Limb (tissue), 2 donors: ENCODE measurements around the gene MSS51.

Experiments used
- DNase-seq, 2 donors: peaks; one replicate each; pipeline ENCODE4 v3.0.0-alpha.2; 2016; ENCODE audit errors: extremely low spot score in 2 of 2

MSS51 gene

GRCh38 chr10:73433538-73433867 lies at the start of gene MSS51:
MSS51 (minus strand) TSS chr10:73433561; CDS start chr10:73428284, 5,277 bp downstream.
- peak in 1 of 2 donors; percentile 40 for DNase-seq

- no peak for DNase-seq
These were observed 46.8 kb upstream of the MSS51 start for GRCh38 chr10:73480158-73480557.

- no peak for DNase-seq
These were observed 45.3 kb upstream of the MSS51 start for GRCh38 chr10:73478636-73479035.

DNA sequence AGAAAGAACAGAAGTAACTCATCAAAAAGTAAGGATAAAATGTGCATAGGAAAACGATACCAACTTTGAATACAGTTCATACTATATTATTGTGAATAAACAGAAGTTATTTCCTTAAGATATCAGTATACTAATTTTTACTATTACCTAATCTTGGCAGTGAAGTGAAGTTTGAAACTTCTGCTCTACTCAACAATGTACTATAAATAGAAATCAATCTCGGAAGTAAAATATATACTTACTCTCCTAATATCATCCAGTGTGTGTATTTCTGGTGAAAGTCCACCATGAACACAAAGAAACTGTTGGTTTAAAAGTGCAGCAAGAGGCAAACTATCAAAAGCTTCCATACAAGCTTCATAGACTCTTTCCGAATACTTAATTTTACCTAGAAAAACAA lies 37.9 kb upstream of the MSS51 start:
- DNase-seq: no peak

DNA sequence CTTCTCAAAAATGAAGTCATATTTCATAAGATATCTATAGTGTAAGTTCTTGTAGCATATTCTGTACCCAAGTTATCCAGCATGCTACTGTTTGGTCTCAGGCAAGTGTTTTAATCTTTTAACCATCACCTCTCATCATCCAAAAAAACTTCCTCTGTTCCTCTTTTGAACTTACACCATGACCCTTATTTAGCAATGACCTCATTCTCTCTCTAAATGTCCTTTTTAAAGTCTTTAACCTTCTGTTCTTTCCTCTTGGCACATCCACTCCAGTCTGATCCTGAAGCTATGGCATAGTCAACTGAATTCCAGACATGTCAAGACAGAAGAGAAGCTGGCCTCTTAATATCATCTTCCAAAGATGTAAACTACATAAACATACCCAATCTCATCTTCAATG lies 36.2 kb upstream of the MSS51 start:
- DNase-seq: no peak

- DNase-seq: no peak
These were observed 33.8 kb upstream of the MSS51 start for GRCh38 chr10:73467206-73467605.

DNA sequence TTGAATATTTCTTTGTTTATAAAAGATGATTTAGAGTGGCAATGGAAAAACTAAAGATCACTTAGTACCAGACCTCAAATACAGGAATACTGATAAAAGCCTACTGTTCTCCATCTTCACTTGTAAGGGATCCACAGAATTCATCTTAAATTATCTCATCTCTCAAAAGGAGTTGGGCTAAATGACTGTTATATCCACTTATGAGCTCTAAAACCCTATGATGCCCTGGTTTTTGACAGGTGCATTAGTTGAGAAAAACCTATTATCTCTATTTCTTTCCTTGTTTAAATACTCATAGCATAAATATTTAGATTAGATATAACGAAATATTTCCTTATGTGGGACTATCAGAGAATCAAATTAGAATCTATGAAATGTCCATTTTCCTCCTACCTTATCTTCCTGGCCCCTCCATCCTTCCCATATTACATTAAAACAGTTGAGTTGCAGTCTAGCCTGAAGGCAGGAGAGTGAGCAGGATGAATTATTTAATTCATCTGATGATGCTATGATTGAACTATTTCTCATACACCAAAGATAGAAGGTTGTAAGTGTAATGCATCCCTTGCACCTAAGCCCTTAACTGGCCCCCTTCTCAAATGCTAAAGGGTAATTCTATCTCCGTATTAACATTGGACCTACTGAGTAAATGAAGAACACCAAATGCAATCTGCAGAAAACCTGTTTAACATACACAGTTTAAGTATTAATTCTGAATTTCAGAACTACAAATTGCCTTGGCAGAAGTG lies 32.8 kb upstream of the MSS51 start:
- DNase-seq: no peak

DNA sequence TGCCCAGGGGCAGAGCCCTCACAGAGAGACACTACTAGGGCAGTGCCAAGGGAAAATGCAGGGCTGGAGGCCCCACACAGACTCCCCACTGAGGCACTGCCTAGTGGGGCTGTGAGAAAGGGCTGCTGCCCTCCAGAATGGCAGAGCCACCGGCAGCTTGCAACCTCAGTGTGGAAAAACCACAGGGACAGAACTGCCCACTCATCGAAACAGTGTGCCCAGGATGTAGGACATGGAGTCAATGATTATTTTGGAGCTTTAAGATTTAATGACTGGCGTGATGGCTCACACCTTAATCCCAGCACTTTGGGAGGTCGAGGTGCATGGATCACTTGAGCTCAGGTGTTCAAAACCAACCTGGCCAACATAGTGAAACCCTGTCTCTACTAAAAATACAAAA lies 27.5 kb upstream of the MSS51 start:
- no peak for DNase-seq

DNA sequence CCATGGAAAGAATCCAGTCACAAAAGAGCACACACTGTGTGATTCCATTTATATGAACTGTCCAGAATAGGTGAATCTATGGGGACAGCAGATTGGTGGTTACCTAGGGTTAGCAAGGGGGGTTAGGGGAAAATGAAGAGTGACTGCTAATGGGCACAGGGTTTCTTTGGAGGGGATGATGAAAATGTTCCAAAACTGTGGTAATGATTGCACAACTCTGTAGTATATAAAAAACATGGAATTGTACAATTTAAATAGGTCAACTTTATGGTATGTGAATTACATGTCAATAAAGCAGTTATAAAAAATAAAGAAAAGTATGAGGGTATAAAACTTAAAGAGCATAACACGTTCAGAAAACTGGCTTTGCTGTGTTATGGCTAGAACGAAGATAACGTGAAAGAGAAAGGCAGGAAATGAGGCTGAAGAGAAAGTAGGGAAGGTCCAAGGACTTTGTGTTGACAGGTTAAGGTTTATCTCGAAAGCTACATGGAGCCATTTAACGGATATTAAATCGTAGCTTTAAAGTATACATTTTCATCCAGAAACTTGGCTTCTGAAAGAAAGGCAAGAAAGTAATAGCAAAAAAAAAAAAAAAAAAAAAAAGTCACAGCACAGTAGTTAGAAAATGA lies 26.4 kb upstream of the MSS51 start:
- no peak for DNase-seq

DNA sequence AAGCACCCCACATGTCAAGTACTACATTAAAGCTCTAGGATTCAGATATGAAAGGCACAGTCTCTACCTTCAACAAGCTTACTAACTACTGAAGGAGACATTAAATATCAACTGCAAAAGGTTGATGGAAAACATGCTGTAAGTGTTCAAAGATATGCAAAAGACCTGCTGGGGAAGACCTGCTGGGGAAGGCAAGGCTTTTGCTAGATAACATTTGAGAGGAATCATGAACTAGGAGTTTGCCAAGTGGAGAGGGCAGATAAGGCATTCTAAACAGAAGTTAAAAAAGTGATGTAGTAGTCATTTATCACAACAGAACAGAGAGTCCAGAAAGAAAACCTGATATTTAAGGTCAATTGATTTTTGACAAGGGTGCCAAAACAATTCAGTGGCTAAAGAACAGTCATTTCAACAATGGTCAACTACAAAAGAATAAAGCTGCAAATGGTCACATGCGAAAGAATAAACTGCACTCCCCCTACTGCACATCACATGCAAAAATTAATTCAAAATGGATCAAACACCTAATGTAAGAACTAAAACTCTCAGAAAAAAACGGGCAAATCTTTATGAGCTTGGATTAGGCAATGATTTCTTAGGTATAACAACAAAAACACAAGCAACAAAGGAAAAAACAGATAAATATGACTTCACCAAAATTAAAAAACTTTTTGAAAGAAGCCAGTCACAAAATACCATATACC lies 23.0 kb upstream of the MSS51 start:
- no peak for DNase-seq

DNA sequence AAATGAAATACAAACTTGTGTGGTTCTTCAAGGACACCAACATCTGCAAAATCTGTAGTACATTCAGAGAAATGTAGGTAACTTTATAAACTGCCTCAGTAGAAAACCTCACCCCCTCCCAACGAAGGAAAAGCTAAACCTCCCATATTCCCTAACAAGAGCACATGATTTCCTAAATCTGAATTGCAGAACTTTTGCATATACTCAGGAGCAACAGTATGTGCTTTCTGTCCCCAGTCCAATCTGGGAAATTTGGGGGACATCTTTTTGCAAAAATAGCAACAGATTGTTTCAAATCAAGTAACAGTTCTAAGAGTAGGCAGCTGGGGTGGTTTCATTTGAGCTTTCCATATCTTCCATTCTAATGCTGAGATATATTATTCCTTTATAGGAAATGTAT lies 15.8 kb upstream of the MSS51 start:
- DNase-seq: no peak

- no peak for DNase-seq
These were observed 15.0 kb upstream of the MSS51 start for GRCh38 chr10:73448384-73448783.

GRCh38 chr10:73446926-73447325 lies 13.6 kb upstream of the MSS51 start:
- DNase-seq: no peak

GRCh38 chr10:73444457-73444856 lies 11.1 kb upstream of the MSS51 start:
- DNase-seq: no peak

- no peak for DNase-seq
These were observed 6.4 kb upstream of the MSS51 start for GRCh38 chr10:73439605-73440312.

DNA sequence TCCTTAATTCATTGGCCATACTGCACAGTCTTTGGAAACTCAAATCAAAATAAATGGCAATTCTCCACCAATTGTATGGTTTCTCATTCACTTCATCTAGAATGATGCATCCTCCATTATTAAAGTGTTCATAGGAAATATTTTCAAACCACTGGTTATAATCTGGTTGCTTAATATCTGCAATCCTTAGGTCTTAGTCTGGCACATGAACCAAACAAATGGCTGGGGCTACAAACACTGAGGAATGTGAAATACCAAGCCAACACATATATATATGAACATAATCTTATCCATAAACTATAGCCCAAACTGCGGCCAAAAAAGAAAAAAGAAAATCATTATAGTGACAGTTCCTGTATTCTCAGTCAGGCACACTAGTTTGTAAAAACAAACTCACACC lies 5.7 kb upstream of the MSS51 start:
- no peak for DNase-seq

GRCh38 chr10:73432646-73433537 lies 469 bp downstream of the MSS51 start:
- no peak for DNase-seq

DNA sequence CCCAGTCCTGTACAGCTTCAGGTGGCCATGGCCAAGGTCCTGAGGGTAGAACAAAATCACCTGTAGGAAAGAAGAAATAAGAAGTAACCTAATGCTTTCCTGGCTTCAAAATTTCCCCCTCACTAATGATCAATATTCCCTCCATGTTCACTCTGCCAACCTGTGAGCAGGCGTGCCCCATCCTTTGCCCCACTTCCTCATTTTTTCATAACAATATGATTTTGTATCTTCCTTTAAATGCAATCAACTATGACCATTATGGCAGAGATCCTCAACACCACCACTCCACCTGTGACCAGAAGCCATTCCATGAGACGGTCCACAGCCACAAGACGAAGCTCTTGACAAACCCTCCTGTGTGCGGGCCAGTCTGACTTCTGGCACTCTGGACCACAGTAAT lies 7.0 kb downstream of the MSS51 start:
- no peak for DNase-seq

- DNase-seq: no peak
These were observed 8.9 kb downstream of the MSS51 start for GRCh38 chr10:73424478-73424877.

GRCh38 chr10:73423309-73423708 lies 10.1 kb downstream of the MSS51 start:
- no peak for DNase-seq

DNA sequence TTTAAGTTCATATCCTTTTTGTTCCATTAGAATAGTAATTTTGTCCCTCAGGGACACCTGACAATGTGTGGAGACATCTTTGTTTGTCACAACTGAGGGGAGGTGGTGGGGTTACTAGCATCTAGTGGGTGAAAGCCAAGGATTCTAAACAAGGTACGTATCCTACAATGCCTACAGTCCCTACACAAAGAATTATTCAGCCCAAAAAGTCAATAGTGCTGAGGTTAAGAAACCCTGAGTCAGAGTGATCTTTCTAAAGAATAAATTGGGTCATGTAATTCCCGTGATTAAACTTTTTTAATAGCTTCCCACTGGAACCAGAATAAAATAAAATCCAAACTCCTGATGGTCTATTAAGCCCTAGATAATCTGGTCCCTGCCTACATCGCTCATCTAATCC lies 16.8 kb downstream of the MSS51 start:
- no peak for DNase-seq
